Activated T-cell treated with anti-CD3 and anti-CD28 coated beads for 1 hour (primary cell): ENCODE results near the gene HS2ST1.
"Not testable (repeated sequence)": the region's sequence is repeated elsewhere in the genome, so short reads cannot be mapped to it uniquely, and the experiment has no call there.

Experiments
- DNase-seq: peaks from one replicate; pipeline ENCODE4 v3.0.0-alpha.2; 2020; ENCODE audit warnings: low read depth

HS2ST1 gene

DNA sequence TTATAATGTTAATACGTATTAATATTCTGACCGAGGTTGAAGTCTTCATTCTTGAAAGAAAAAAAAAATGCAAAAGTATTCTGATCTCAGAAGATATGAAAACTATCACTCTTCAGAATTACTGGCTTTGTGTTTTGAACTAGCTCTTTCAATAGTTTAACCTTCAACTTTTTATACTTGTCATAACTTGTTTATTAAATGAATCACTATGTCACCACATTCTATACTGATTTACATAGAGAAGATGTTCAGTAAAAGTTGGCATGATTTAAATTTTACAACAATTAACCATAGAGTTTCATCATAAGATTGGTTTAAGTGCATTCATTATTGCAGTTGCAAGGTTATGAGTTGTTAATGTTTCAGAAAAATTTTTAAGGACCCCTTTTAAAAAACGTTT is 57.3 kb downstream of the HS2ST1 start:
- DNase-seq, result no peak

DNA sequence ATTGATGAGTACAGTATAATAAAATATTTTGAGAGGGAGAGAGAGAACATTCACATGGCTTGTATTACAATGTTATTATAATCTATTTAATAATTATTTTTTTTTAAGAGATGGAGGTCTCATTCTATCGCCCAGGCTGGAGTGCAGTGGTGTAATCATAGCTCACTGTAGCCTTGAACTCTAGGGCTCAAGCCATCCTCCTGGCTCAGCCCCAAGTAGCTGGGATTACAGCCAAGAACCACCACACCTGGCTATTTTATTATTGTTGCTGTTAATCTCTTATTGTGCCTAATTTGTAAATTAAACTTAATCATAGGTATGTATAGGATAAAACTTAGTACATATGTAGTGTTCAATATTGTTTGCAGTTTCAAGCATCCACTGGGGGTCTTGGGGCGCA is 57.8 kb downstream of the HS2ST1 start:
- DNase-seq, result no peak

DNA sequence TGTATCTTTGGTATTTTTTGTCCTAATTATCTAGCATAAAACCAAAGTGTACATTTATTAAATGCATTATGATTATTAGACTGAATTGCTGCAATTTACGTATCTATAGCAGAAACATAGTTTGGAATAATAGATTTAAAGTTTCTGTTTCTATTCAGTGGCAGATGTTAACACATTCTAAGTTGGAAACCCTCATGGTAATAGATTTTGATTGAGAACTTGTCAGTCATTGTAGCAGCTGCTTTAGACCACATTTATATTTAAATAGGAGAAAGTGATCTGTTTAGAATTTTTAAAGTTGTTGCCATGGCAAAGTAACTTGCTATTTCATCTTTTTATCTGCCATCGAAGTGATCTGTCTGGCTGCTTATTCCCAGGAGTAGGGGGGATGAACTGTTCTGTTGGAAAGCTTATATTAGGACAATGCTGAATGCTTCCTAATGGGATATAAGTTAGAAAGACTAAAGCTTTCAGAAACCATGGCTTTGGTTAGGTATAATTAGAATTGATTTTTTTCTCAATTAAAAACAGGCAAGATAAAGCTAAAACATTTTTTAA is 61.6 kb downstream of the HS2ST1 start:
- DNase-seq, result no peak

DNA sequence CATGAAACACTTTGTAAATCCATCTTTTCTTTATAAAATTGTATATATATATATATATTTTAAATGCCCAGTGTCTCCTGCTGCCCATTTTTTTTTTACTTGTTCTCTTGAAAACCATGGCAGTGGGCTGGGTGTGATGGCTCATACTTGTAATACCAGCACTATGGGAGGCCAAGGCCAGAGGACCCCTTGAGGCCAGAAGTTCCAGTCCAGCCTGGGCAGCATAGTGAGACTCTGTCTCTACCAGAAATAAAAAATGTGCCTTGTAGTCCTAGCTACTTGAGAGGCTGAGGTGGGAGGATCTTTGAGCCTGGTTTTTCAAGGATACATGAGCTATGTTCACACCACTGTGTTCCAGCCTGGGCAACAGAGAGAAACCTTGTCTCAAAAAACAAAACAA is 62.2 kb downstream of the HS2ST1 start:
- no peak for DNase-seq

DNA sequence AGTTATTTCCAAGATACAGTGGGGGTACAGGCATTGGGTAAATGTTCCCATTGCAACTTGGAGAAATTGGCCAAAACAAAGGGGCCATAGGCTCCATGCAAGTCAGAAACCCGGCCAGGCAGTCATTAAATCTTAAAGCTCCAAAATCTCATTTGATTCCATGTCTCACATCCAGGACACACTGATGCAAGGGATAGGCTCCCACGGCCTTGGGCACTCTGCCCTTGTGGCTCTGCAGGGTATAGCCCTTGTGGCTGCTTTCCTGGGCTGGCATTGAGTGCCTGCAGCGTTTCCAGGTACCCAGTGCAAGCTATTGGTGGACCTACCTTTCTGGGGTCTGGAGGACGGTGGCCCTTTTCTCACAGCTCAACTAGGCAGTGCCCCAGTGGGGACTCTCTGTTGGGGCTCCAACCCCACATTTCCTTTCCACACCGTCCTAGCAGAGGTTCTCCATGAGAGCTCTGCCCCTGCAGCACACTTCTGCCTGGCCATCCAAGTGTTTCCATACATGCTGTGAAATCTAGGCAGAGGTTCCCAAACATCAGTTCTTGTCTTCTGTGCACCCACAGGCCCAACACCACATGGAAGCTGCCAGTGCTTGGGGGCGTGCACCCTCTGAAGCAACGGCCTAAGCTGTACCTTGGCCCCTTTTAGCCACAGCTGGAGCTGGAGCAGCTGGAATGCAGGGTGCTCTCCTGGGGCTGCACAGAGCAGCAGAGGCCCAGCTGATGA is 67.2 kb downstream of the HS2ST1 start:
- DNase-seq, result no peak

DNA sequence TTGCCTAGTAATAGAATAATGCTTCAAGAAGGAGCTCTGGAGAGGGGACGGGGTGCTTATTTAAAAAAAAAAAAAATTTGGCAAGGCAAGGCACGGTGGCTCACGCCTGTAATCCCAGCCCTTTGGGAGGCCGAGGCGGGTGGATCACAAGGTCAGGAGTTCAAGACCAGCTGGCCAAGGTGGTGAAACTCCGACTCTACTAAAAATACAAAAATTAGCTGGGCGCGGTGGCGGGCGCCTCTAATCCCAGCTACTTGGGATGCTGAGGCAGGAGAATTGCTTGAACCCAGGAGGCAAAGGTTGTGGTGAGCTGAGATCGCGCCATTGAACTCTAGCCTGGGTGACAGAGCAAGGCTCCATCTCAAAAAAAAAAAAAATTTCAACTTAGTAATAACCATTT is 69.2 kb downstream of the HS2ST1 start:
- DNase-seq, result not testable (repeated sequence)

DNA sequence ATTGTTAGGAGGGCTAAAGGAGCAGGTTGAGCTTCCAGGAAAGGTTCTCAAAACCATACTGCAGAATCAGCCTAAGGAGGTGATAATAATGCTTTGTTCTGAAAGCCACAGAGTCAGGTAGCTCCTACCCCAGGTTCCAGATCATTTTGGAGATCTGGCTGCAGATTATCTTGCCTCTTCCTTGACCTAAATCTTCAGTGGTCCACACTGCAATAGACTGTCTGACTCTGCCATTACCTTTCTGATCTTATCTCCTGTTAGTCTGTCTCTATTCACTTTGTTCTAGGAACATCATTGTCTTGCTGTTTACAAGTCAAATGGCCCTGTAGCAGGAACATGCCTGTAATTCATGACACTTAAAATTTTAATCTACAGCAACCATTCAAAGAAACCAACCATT is 73.0 kb downstream of the HS2ST1 start:
- DNase-seq, result no peak

DNA sequence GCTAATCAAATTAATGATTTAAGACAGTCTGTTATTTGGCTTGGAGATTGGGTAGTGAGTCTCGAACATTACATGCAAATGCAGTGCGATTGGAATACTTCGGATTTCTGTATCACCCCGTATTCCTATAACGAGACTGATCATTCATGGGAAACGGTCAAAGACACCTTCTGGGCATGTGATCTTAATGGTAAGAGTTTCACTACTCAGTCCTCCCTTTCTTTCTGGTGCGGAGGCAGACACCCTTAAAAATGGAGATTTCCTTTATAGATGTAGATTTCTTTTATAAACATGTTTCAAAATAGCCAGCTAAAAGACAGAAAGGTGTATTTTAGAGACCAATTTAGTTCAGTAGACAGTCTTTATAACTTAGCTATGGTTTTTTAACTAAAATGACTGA is 74.4 kb downstream of the HS2ST1 start:
- DNase-seq, result no peak

DNA sequence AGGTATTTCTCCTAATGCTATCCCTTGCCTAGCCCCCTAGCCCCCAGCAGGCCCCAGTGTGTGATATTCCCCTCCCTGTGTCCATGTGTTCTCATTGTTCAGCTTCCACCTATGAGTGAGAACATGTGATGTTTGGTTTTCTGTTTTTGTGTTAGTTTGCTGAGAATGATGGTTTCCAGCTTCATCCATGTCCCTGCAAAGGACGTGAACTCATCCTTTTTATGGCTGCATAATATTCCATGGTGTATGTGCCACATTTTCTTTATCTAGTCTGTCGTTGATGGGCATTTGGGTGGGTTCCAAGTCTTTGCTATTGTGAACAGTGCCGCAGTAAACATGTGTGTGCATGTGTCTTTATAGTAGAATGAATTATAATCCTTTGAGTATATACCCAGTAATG is 75.3 kb downstream of the HS2ST1 start:
- not testable (repeated sequence) for DNase-seq

DNA sequence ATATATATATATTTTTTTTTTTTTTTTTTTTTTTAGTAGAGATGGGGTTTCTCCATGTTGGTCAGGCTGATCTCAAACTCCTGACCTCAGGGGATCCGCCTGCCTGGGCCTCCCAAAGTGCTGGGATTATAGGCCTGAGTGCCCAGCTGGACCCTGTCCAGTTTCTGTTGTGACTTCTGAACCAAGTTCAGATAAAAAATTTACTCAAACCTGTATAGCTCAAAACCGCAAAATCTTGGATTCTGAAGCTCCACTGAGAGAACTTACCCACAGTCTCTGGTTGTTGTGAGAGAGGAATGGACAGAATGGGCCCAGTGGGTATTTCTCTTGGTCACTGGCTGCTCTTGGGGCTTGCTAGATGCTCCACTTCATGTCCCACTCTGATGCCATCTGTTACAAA is 76.4 kb downstream of the HS2ST1 start:
- DNase-seq, result no peak

DNA sequence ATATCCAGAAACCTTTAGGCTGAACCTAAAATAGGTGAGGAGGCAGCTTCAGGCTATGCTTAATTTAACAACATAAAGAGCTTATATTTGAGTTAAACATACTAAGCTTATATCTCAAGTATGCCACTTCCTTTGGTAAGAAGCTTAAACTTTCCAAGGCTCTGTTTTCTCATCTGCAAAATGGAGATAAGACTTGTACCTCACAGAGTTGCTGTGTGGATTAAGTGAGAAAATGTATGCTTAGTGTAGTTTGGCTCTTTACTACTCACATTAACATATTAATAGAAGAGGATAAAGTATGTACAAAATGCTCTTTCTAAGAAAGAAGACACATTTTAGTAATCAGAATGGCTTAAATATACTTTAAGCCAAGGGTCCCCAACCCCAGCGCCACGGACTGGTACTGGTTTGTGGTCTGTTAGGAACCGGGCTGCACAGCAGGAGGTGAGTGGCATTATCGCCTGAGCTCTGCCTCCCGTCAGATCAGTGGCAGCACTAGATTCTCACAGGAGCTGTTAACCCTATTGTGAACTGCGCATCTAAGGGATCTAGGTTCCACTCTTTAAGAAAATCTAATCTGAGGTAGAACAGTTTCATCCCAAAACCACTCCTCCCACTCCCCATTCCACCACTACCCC is 77.2 kb downstream of the HS2ST1 start:
- DNase-seq, result no peak

DNA sequence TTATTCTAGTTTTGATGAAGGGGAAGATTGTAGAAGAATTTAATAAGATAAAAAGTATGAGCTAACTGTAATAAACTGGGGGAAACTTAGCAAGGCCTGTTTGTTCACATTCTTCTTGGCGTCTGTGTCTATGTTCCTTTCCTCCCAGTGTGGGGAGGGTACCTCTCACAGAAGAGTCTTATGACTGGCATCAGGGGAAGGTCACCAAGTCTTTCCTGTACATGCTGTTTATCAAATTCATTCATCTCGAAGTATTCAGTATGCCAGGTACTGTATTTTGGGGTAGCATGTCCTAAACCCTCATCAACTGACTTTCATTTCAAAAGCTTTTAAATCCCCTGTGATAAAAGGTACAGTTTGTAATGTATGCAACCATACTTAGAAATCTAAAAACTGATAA is 78.4 kb downstream of the HS2ST1 start:
- no peak for DNase-seq

DNA sequence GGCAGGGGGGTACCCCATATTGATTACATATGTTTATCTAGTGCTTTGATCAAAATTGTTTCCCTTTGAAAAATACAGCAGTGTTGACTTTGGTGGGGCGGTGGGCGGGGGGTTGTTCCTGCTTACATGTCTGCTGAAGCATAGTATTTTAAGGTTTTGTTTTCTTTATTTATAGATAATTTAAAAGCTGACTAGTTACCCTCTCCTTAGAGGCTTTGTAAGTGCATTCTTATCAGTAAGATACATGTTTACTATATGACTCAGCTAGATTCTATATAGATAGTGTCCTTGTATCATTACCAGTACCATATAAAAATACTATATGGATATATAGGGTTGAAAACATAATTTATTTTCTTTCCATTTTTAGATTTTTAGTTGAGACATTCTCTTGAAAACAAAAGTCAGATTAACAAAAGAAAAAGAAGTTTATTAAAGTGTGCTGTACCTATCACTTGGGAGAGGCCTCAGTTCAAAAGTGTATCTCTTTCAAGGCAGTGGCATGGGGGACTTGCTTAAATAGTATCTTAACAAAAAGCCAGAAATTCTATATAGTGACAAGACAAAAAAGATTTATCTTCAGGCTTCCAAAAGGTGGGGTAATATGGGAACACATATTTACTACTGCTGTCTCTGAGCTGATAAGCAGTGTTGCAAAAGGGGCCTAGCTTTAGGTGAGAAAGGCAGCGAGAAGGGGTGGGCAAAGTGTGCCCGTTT is 79.0 kb downstream of the HS2ST1 start:
- no peak for DNase-seq

DNA sequence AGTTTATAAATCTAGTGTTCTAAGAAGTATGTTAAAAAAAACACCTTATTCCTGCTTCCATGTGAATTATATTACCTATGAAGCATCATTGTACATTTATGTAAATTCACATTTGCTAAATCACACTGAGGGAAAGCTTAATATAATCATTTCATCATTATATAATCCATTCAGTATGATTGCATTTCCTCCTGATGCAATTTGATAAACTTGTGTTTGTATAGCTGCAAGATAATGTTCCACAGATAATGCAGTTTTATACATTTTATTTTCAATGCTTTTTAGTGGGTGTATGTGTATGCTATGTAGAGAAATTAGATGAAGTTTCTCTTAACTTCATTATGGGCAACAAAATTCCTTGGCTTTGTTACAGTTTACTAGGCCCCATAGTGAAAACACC is 79.6 kb downstream of the HS2ST1 start:
- DNase-seq, result no peak

DNA sequence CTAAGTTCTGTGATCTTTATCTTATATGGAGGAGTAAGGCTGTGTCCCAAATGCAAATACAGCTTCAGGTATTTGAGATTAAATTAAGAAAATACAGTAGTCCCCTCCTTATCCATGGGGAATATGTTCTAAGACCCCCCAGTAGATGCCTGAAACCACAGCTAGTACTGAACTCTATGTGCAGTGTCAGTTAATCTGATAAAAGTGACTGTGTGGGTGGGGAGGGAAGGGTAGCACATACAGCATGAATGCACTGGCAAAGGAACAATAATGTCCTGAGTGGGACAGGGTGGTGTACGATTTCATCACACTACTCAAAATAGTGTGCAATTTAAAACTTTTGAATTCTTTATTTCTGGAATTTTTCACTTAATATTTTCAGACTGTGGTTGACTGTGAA is 83.1 kb downstream of the HS2ST1 start:
- no peak for DNase-seq

DNA sequence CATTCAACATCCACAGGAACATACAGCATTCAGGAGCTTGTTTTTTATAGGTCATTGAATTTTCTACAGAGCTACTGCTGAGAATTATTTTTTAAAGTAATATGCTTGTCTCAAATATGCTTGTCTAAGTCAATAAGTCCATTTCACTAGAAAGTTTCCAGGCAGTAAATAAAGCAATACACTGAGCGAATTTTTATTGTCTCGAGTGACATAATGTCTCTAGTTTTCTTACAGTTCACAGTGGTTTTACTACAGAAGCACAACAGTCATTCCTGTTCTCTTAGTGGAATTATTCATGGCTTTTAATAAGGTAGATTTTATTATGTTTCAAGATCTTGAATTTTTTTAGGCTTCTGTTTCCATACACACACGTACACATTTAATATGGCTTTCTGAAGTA is 83.8 kb downstream of the HS2ST1 start:
- DNase-seq, result no peak

DNA sequence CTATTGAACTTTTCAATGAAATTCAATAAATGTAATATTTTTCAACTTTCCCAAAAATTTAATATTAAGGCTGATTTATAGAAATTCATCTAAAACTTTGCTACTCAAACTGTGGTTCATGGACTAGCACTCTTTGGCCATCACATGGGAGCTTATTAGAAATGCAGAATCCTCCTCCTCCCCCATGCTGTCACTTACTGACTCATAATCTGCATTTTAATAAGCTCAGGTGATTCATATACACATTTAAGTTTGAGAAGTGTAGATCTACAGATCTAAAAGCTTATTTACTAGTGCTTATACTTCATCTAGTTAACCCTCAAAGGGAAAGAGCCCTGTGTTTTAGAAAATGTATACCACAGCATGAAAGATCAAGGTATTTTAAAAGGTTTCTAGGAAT is 84.3 kb downstream of the HS2ST1 start:
- DNase-seq, result no peak

DNA sequence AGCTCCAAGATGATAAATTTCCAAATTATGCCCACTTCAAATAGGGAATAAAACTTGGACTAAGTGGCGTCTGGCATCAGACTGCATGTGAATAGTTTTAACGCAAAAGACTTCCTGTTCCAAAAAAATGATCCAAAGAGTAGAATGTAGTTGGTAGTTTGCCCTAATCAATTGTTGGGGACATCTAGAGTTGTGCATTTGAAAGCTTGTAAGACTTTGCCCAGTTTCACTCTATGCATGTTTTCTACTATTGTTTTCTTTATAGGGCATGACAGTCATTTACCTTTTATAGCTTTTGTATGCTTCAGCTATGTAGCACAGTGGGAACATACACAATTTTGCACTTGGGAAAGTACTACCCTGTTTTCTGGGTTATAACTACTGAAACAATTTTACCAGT is 86.0 kb downstream of the HS2ST1 start:
- DNase-seq, result no peak

DNA sequence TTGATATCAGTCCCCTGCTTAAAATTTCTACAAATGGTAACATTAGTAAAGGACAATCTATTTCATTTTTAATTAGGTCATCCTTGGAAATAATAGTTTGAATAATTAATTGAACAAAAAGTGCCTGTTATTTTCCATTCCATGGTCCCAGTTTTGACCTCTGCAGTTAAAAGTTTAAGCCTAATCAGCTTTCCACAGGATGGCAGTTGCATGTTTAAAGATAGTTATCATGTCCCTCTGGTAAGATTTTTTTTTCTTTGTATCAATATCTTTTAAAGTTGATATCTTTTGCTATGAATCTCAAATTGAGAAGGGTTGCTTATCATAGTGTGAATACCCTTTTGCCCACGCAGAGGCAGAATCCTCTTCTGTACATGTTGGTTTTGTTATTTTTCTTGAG is 90.4 kb downstream of the HS2ST1 start:
- no peak for DNase-seq

DNA sequence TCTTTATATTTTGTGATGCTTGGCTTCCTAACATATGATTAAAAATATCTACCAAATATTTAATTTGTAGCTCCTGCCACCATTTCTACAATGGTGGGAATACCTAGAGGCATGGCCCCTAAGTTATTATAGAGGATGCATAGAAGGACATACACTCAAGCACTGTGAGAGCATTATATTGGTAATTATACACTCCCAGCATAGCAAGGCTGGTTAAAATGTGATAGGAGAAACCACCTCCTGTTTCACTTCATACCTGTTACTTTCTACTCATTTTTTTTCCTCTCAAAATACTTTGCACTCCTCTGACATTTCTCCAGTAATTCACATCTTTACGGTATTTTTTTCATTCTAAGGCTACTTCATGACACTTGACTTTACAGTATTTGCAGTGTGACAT is 92.9 kb downstream of the HS2ST1 start:
- DNase-seq, result no peak

DNA sequence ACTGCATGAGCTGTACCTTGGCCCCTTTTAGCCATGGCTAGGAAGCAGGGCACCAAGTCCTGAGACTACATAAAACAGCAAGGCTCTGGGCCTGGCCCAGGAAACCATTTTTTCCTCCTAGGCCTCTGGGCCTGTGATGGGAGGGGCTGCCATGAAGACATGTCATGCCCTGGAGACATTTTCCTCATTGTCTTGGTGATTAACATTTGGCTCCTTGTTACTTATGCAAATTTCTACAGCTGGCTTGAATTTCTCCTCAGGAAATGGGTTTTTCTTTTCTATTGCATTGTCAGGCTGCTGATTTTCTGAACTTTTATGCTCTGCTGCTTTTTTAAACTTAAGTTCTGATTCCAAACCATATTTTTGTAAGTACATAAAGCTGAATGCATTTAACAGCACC is 99.0 kb downstream of the HS2ST1 start:
- DNase-seq, result not testable (repeated sequence)

DNA sequence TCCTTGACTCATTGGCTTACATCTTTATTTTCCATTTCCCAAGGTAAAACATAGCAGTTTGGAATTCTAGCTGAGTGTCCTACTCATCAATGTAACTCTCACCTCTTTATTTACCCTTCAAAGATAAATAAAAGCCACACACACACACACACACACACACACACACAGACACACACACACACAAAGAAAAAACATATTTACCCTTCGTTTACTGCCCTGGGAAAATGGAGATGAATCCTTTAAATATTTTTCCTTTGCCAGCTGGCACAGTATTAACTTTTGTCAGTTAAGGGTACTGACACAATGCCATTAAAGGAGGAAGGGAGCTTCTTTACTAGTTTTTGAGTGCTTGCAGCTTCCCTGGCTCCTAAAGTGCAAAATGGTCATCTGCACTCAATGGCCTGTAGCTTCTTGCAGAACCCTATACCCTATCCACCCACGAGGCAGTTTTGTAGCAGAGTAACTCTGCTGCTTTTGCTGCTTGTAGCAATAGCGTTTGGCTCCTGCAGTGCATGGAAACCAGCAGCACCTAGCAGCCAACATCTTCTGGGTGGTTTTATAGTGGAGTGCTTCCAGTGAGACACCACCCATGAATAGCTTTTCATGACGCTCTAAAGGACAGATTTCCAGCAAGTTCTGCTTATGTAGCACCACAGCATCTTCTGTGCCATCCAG is 103.7 kb downstream of the HS2ST1 start:
- no peak for DNase-seq

DNA sequence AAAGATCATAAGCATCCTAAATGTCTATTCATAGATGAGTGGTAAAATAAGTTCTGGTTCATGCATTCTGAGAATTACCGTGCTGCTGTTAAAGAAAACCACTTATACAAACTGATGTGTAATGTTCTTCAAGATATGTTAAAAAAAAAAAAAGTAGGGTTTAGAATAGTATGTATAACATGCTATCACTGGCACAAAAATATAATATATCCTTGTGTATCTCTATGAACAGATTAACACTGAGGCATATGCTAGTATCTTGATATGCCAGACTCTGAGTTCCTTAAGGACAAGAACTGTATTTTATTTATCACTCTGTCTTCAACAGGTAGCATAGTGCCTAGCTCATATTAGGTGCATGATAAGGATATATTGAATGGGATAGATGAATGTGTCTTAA is 108.9 kb downstream of the HS2ST1 start:
- no peak for DNase-seq
